ENCODE measurements around the gene MMP25.
"Not testable (repeated sequence)": the region's sequence is repeated elsewhere in the genome, so short reads cannot be mapped to it uniquely, and the experiment has no call there.

The MMP25 gene

GRCh38 chr16:3065069-3065741, 18.8 kb downstream of the MMP25 start, which contains the start of gene IL32:
IL32 (plus strand) TSS chr16:3065640; CDS start chr16:3065812, 172 bp downstream.
- peak within 1 kb of the TSS; percentile 53 for H3K4me3 ChIP-seq (ENCODE audit: low read depth, low read length)
- no peak for TF ChIP-seq CTCF (IDR thresholded peaks at IDR 0.05; ENCODE audit: borderline replicate concordance, insufficient read depth, low read depth, low read length)

- no peak for TF ChIP-seq CTCF (IDR thresholded peaks at IDR 0.05; ENCODE audit: borderline replicate concordance, insufficient read depth, low read depth, low read length)
- peak overlapping the region; percentile 53 for H3K4me3 ChIP-seq (ENCODE audit: low read depth, low read length)
Measured at GRCh38 chr16:3065742-3066439, 19.5 kb downstream of the MMP25 start.

GRCh38 chr16:3066440-3066748, 20.0 kb downstream of the MMP25 start:
- peak overlapping the region; percentile 53 for H3K4me3 ChIP-seq (ENCODE audit: low read depth, low read length)
- no peak for TF ChIP-seq CTCF (IDR thresholded peaks at IDR 0.05; ENCODE audit: borderline replicate concordance, insufficient read depth, low read depth, low read length)

- no peak for TF ChIP-seq CTCF (IDR thresholded peaks at IDR 0.05; ENCODE audit: borderline replicate concordance, insufficient read depth, low read depth, low read length)
- H3K4me3 ChIP-seq (ENCODE audit: low read depth, low read length): no peak overlapping the region
Measured at GRCh38 chr16:3068487-3068886, 22.1 kb downstream of the MMP25 start.

GRCh38 chr16:3069146-3069545, 22.8 kb downstream of the MMP25 start:
- not testable (repeated sequence) for H3K4me3 ChIP-seq (ENCODE audit: low read depth, low read length)

GRCh38 chr16:3070608-3071111, 24.3 kb downstream of the MMP25 start:
- H3K4me3 ChIP-seq (ENCODE audit: low read depth, low read length): no peak overlapping the region
- no peak for TF ChIP-seq CTCF (IDR thresholded peaks at IDR 0.05; ENCODE audit: borderline replicate concordance, insufficient read depth, low read depth, low read length)

- no peak for TF ChIP-seq CTCF (IDR thresholded peaks at IDR 0.05; ENCODE audit: borderline replicate concordance, insufficient read depth, low read depth, low read length)
- H3K4me3 ChIP-seq (ENCODE audit: low read depth, low read length): no peak overlapping the region
Measured at GRCh38 chr16:3071655-3072054, 25.3 kb downstream of the MMP25 start.

GRCh38 chr16:3072148-3072547, 25.8 kb downstream of the MMP25 start:
- H3K4me3 ChIP-seq (ENCODE audit: low read depth, low read length): not testable (repeated sequence)

Data from GM12875 (cell line).